NCI-H146 treated with DMSO at 0.1 percent for 48 hours (cell line): ENCODE data around the gene CPLX3.

ENCODE experiments used
- DNase-seq: peaks from one replicate; lab custom pipeline; 2025; ENCODE audit not compliant: unreplicated experiment; lab: John Stamatoyannopoulos, UW

The CPLX3 gene

DNA sequence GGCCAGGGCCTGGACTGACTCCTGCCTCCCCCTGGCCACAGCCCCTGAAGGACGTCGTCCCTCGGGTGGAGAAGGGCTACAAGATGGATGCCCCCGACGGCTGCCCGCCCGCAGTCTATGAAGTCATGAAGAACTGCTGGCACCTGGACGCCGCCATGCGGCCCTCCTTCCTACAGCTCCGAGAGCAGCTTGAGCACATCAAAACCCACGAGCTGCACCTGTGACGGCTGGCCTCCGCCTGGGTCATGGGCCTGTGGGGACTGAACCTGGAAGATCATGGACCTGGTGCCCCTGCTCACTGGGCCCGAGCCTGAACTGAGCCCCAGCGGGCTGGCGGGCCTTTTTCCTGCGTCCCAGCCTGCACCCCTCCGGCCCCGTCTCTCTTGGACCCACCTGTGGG is 24.1 kb upstream of the CPLX3 start:
- no peak for DNase-seq

DNA sequence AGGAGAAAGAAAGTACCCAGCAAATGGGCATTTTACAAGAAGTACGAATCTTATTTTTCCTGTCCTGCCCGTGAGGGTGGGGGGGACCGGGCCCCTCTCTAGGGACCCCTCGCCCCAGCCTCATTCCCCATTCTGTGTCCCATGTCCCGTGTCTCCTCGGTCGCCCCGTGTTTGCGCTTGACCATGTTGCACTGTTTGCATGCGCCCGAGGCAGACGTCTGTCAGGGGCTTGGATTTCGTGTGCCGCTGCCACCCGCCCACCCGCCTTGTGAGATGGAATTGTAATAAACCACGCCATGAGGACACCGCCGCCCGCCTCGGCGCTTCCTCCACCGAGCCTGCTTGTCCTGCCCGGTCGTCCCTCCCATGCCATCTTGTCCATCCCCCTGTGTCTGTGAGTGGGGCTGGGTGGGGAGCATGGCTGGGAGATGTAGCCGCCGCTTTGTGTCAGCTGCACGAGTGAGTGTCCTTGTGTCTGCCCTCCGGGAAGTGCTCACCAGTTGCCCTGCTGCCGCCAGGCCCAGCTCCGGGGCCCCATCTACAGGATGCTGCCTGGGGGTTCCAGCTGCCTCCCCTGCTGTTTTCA is 23.5 kb upstream of the CPLX3 start:
- no peak for DNase-seq

DNA sequence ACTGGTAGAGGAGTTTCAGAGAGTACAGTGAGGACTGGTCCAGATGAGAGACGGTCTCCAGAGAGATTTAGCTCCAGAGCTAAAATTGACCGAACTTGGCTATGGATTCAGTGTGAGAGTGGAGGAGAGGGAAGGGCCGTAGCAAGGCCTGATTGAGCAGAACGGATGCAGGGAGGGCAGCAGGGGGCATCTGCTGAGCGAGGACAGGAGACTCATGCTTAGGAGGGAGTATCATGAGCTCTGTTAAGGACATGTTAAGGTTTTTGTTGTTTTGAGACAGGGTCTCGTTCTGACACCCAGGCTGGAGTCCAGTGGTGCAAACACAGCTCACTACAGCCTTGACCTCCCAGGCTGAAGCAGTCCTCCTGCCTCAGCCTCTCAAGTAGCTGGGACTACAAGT is 21.5 kb upstream of the CPLX3 start:
- no peak for DNase-seq

DNA sequence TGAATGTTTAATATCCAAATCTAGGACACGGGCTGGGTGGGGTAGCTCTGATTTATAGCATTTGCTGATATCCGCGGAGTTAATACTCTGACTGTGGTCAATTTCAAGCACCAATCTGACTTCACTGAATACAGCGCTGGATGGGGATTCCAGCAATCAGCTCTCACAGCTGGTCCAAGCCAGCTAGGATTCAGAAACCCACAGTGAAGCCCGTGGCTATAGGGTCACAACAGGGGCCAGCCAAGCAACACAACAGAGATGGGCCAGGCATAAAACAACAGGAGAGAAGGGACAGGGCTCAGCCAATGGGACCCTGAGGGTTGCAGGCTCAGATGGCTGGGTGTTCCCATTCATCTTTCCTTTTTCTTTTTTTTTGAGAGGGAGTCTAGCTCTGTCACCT is 19.1 kb upstream of the CPLX3 start:
- DNase-seq = no peak

DNA sequence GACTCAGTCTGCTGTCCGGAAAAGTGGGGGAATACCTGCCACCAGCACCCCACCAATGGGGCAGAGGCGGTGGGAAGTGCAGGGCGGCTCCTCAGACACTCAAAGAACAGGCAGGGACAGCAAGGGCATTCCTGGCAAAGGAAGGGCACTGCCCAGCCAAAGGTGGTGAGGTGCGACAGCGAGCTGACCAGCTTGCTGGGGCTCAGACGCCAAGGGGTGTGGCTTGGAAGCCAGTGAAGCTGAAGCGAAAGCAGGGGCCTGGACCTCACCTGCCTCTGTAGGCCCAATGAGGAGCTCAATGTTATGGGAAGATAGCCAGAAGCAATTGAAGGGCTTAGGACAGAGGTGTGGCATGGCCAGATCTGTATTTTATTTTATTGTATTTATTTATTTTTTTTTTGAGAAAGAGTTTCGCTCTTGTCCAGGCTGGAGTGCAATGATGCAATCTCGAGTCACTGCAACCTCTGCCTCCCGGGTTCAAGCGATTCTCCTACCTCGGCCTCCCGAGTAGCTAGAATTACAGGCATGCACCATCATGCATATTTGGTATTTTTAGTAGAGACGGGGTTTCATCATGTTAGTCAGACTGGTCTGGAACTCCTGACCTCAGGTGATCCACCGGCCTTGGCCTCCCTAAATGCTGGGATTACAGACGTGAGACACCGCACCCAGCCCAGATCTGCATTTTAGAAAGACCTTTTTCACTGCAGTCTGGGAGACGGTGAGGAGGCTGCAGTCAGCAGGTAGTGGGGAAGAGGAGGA is 18.2 kb upstream of the CPLX3 start:
- DNase-seq = no peak

DNA sequence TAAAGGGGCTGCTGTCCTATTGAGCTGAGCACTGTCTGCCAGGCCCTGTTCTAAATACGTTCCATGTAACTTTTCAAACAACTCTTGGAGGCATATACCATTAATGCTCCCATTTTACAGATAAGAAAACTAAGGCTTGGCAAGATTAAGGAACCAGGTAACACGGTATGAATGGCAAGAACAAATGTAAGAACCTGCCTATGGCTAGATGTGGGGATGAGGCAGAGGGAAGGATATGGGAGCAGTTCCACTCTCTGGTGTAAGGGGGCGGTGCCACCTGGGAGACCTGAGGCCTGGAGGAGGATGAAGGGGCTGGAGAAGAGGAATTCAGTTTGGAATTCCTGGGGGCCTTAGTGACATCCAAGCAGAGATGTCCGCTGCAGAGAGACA is 17.6 kb upstream of the CPLX3 start:
- no peak for DNase-seq

DNA sequence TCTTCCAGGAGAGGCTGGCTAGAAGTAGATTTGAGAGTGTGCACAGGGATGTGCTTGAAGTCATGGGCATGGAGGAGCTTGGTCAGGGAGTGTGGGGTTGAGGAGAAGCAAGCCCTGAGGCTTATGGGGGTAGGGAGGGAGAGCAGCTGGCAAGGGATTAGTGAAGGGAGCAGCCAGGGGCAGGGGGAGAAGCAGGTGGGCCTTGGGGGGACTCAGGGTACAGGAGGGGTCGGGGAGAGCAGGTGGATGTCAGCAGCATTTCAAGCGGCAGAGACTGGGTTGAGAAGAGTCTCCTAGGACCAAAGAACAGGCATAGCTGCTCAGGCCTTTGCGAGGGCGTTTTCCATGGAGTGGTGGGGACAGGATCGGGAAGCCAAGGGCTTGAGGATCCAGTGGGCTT is 17.2 kb upstream of the CPLX3 start:
- no peak for DNase-seq

DNA sequence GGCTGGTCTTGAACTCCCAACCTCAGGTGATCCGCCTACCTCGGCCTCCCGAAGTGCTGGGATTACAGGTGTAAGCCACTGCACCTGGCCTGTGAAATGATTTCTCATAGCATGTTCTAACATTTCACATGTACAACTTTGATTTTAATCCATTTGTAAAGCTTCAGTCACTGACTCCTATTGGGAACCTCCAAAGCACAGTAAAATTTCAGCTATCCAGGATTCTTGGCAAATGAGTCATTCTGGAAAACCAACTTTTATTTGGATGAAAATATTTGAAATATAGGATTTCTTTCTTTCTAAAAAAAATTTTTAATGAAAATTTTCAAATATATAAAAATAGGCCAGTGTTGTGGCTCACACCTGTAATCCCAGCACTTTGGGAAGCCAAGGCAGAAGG is 16.5 kb upstream of the CPLX3 start:
- DNase-seq = no peak

DNA sequence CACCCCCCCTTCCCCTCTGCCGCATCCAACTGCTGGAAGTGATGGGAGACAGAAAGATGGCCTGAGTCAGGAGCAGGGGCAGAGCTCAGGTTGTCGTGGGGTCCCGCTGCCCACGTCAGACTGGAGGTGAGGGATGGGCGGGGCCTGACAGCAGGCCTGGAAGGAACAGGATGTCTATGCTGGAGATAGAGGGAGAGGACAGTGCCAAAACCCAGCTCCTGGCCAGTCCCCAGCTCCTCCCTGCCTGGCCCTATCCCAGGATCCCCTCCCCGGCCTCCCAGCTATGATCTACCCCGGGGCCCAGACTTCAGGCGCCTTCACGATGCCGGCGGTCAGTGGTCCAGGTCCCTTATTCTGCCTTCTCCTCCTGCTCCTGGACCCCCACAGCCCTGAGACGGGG is 13.9 kb upstream of the CPLX3 start, which contains the start of gene LMAN1L:
Gene LMAN1L, plus strand, starts transcription at position 303 of the 400 bp plus-strand sequence. Its CDS starts 20 bp downstream, at position 323.
- no peak for DNase-seq

DNA sequence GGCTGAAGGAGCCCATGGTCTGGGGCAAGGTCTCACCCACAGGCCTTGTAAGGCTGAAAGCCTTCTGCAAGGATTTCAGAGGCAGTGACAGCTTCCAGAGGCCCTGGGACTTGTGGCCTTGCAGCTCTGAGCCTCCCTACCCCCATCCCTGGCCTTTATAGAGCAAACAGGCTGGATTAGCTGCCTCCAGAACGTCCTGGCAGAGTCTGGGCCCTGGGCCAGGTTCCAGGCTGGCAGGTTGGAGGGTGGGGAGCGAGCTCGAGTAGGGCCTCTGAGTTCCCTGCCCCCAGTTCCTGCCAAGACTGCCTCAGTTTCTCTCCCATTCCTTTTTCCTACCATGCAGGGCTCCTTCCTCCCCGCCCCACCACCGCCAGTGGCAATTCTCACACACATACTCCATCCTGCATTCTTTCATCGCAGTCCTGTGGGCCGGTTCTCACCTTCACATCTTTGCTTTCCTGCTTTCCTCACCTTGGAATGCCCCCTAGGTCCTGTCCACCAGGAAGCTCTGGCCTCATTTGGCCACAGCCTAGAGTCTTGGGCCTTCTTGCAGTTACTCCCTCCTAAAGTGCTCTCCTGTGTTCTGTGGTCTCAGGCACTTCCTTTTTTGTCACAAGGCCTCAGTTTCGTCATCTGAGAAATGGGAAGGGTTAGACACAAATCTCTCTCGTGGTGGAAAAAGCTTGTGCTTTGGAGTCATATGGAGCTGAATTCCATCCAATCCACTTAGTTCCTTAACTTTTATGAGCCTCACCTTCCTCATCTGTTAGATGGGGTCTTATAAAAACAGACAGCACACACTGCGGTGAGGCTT is 11.1 kb upstream of the CPLX3 start:
- DNase-seq = no peak

DNA sequence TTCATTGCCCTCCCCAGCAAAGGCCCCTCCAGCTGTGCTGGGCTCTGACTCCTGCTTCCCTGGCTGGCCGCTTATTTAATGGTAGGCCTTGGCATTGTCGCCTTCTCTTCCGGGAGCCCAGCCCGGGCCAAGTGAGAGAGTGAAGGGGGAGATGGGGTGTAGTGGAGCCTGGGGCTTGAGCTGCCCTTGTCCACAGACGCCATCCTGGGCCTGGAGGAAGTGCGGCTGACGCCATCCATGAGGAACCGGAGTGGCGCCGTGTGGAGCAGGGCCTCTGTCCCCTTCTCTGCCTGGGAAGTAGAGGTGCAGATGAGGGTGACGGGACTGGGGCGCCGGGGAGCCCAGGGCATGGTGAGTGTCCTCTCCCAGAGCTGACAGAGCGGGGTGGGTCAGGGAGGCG is 10.5 kb upstream of the CPLX3 start:
- no peak for DNase-seq

DNA sequence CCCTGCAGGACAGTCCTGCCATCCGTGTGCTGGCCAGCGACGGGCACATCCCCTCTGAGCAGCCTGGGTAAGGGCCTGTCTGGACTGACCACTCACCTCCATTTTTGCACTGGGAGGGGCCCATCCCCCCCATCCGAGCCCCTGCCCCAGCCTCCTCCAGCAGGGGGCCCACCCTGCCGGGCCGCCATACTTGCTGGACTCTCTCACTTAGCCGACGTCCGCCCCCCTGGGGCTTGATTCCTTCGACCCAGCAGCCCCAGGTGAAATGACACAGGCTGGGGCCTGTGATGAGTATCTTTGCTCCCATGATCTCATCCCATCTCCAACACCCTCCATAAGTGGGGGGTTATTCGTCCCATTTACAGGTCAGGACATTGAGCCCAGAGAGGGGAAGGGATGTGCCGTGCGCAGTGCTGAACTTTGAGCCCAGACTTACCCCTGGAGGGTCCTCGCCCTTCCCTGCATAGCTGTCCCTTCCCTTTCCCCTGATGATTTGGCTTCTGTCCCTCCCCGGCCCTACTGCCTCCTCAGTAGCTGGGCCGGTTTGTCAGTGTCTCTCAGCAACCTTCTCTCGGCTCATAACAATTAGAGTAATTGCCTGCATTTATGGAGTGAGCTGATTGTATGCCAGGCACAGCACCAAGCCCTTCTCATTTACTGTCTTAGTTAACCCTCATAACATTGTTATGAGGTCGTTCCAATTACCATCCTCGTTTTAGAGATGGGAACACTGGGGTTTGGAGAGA is 9.6 kb upstream of the CPLX3 start:
- DNase-seq = no peak

DNA sequence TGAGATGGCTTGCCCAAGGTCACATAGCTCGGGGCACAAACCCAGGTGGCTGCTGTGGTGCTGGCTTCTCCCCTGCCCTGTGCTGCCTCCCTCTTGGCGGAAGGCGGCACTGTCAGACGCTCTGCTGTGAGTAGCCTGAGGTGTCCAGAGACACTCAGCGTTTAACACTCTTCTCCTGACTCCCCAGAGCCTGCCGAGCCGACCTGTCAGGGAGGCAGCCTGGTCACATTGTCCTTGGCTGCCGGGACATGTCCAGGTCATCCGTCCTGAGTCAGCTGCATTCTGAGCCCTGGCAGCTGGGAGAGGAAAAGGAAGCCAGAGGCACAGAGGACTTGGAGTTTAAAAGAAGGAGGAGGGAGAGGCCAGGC is 9.1 kb upstream of the CPLX3 start:
- peak; percentile 23 for DNase-seq

DNA sequence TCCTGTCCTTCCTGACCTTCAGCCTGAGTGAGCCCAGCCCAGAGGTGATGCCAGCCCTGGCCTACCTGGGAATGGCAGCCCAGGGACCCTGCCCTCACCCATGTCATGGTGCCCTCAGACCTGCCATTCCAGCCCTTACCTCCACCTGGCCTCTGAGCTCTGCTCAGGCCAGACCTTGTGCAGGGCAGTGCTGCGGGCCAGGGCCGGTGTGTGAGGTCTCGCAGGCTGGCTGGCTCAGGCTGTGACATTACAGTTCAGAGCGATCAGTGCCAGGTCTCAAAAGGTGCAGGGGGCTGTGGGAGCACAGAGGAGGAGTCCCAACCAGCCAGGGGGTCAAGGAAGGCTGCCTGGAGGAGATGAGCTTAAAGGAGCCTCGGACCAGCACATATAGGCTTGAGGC is 6.4 kb upstream of the CPLX3 start:
- DNase-seq = no peak

DNA sequence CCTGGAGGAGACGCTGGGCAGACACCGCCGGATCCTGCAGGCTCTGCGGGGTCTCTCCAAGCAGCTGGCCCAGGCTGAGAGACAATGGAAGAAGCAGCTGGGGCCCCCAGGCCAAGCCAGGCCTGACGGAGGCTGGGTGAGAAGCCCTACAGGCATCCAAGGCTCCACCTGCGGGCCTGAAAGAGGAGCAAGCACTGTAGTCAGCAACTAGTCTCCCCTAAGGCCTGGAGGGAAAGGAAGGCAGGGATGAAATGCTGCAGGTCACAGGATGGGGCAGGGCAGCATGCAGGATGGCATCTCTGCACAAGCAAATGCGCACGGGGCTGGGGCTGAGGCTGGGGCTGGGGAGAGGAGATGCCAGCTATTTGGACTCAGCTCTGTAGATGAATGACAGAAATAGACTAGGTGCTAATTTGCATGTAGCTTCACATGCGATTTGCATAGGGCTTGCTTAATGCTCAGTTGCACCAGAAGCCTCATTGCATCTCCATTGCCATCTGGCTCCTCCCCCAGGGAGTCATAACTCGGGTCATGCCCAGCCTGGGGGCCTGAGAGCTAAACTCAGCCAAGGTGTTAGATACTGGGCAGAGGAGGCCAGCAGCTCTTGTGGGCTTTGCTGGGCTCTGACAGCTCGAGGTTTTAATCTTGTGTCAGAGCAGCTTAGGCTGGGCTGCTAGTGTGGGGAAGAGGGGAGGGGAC is 5.2 kb upstream of the CPLX3 start:
- DNase-seq = peak; percentile 64

DNA sequence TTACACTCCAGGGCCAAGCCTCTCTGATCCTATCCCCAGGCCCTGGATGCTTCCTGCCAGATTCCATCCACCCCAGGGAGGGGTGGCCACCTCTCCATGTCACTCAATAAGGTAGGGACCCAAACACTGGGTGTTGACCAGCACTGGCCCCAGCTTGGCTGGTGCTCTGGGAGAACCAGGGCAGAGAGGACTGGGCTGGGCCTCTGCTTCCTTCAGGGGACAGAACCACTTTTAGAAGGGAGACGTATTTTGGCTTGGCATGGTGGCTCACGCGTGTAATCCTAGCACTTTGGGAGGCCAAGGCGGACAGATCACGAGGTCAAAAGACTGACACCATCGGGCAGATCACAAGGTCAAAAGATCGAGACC is 4.7 kb upstream of the CPLX3 start:
- DNase-seq = no peak

DNA sequence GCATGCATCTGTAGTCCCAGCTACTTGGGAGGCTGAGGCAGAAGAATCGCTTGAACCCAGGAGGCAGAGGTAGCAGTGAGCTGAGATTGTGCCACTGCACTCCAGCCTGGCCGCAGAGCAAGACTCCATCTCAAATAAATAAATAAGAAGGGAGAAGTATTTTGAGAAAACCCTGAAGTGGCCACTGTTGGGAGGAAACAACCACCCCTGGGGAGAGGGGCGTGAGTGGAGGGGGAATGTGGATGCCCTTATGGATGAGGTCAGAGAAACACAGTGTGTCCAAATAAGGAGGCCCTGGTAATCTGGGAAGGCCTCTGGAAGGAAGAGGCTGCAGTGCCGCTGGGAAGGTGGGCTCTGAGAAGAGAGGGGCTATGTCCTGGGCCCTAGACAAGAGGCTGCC is 4.2 kb upstream of the CPLX3 start:
- no peak for DNase-seq

DNA sequence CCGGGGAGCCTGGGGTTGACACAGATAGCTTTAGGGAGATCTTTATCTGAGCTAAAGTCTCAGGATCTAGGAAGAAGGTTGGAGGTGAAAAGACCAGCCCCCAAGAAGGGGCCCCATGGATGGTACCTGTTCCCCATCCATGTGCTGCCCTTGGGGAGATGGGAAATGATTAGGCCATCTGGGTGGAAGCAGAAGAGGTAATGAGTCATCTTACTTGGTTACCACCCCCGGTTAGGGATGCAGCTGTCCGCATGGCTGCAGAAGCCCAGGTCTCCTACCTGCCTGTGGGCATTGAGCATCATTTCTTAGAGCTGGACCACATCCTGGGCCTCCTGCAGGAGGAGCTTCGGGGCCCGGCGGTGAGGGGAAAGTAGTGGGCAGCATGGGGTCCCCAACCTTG is 3.1 kb upstream of the CPLX3 start:
- no peak for DNase-seq

DNA sequence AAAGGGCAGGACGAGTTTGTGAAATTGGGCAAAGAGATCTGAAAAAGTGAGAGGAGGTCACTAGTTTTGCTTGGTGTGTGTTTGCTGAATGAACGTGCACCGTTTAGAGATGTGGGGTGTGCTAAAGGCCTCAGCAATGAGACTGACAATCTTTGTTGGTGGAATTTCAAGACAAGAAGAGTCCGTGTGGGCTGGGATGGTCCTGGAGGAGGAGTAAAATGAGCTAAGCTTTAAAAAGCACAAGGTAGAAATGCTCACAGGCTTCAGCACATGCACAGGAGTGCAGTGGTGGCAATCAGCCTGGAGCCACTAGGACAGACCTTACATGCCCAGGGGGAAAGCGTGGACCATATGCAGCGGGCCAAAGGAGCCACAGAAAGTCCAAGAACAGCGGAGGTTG is 1.5 kb upstream of the CPLX3 start:
- DNase-seq = no peak

DNA sequence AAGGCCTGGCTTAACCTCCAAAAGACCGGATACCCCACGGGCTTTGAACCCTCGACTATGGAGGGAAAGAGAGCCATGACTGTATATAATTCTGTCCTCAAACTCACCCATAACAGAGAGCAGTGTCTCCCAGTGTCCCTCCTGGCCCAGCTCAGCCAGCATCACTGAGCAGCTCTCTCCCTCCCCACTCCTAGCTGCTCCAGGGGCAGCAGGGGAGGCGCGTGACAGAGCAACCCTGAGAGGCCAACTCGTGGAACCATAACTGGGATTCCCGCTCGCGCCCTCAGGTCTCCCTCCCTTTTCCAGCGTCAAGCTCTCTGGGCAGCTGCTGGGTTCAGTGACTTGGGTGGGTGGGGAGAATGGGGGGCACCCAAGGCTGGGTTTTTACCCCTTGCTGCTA is 561 bp upstream of the CPLX3 start:
- no peak for DNase-seq

DNA sequence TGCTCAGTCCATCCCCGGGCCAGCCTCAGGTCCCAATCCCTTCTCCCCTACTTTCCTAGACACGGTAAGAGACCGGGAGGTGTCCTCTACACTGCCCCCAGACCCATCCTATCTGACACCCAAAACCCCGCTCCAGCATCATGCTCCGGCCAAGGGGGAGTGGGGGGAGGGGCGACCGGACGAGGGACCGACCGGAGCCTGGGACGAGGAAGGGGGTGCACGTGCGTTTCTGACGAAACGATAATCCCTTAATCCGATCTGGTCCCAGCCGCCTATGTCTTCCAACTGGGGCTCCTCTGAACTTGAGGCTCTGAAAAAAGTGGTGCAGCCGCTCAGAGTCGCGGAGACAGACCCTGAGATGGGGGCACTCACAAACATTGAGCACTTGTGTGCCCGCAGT is 494 bp downstream of the CPLX3 start:
- no peak for DNase-seq
